Panc1 (cell line): ENCODE results near the gene CD276.

ENCODE experiments used
- POLR2AphosphoS5 ChIP-seq: IDR thresholded peaks from 2 replicates; pipeline ENCODE4 v1.6.1; 2012; ENCODE audit warnings: mild to moderate bottlenecking, low read depth, low read length, moderate library complexity
- SIN3A ChIP-seq: IDR thresholded peaks from 2 replicates; pipeline ENCODE4 v1.6.1; 2012; ENCODE audit warnings: low read depth, mild to moderate bottlenecking, low read length, moderate library complexity, borderline replicate concordance; ENCODE audit not compliant: insufficient read depth
- TF ChIP-seq, protein P1 (sequence below): fragments of 450-650 bp; IDR thresholded peaks from 2 replicates; pipeline ENCODE4 v1.5.1; 2017; ENCODE audit warnings: mild to moderate bottlenecking
- TF ChIP-seq, protein P2 (sequence below), 2 experiments: IDR thresholded peaks; 2 replicates each; pipeline ENCODE4 v1.6.1; 2011 to 2012; ENCODE audit warnings: low read depth in 2 of 2, control low read depth in 1 of 2, low read length in 1 of 2, mild to moderate bottlenecking in 1 of 2, moderate library complexity in 1 of 2; ENCODE audit not compliant: insufficient read depth in 1 of 2

DNA sequence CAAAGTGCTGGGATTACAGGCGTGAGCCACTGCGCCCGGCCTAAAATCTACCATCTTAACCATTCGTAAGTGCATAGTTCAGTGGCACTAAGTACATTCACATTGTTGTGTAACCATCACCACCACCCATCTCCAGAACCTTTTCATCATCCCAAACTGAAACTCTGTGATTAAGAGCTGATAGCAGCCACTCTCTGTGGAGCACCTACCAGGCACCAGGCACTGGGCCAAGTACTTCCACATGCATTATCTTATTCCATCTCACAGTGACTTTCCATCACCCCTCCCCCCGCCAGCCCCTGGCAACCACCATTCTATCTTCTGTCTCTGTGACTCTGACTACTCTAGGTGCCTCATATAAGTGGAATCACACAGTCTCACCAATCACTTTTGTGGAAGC is 71.3 kb downstream of the CD276 start:
- TF ChIP-seq, protein P1, sequence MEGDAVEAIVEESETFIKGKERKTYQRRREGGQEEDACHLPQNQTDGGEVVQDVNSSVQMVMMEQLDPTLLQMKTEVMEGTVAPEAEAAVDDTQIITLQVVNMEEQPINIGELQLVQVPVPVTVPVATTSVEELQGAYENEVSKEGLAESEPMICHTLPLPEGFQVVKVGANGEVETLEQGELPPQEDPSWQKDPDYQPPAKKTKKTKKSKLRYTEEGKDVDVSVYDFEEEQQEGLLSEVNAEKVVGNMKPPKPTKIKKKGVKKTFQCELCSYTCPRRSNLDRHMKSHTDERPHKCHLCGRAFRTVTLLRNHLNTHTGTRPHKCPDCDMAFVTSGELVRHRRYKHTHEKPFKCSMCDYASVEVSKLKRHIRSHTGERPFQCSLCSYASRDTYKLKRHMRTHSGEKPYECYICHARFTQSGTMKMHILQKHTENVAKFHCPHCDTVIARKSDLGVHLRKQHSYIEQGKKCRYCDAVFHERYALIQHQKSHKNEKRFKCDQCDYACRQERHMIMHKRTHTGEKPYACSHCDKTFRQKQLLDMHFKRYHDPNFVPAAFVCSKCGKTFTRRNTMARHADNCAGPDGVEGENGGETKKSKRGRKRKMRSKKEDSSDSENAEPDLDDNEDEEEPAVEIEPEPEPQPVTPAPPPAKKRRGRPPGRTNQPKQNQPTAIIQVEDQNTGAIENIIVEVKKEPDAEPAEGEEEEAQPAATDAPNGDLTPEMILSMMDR, result no peak
- no peak for TF ChIP-seq SIN3A
- TF ChIP-seq, protein P2, sequence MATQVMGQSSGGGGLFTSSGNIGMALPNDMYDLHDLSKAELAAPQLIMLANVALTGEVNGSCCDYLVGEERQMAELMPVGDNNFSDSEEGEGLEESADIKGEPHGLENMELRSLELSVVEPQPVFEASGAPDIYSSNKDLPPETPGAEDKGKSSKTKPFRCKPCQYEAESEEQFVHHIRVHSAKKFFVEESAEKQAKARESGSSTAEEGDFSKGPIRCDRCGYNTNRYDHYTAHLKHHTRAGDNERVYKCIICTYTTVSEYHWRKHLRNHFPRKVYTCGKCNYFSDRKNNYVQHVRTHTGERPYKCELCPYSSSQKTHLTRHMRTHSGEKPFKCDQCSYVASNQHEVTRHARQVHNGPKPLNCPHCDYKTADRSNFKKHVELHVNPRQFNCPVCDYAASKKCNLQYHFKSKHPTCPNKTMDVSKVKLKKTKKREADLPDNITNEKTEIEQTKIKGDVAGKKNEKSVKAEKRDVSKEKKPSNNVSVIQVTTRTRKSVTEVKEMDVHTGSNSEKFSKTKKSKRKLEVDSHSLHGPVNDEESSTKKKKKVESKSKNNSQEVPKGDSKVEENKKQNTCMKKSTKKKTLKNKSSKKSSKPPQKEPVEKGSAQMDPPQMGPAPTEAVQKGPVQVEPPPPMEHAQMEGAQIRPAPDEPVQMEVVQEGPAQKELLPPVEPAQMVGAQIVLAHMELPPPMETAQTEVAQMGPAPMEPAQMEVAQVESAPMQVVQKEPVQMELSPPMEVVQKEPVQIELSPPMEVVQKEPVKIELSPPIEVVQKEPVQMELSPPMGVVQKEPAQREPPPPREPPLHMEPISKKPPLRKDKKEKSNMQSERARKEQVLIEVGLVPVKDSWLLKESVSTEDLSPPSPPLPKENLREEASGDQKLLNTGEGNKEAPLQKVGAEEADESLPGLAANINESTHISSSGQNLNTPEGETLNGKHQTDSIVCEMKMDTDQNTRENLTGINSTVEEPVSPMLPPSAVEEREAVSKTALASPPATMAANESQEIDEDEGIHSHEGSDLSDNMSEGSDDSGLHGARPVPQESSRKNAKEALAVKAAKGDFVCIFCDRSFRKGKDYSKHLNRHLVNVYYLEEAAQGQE (IDR thresholded peaks at IDR 0.05; ENCODE audit: insufficient read depth in 1 of 2, low read depth in 2 of 2, low read length in 1 of 2), result no peak
- TF ChIP-seq POLR2AphosphoS5, result no peak
